K562 (cell line): ENCODE measurements around the gene MTA2. TPM values are rescaled to one million over a fixed set of nuclear protein-coding genes. Genes with fewer than 3 reads are reported as not detected.

Experiments used
- EGR1 ChIP-seq: fragments of 450-650 bp; conservative IDR thresholded peaks from 2 replicates; pipeline ENCODE4 v1.6.1; 2017; ENCODE audit warnings: mild to moderate bottlenecking
- ELF1 ChIP-seq: fragments of 200-800 bp; sonication (Bioruptor generic); IDR thresholded peaks from 2 replicates; pipeline ENCODE4 v1.6.1; 2016; ENCODE audit warnings: missing genetic modification characterization, missing compliant biosample characterization
- FOS ChIP-seq: IDR thresholded peaks from 3 replicates; pipeline ENCODE4 v1.6.1; 2011; ENCODE audit not compliant: insufficient read length; ENCODE audit errors: extremely low read depth
- FOXA3 ChIP-seq, 2 experiments: fragments of 450-650 bp in 1 of 2; sonication (generic) in 1 of 2; formaldehyde crosslinking; IDR thresholded peaks in 1 of 2; conservative IDR thresholded peaks in 1 of 2; 2 replicates each; pipeline versions ENCODE4 v1.4.0 to v1.8.0; 2020 to 2022; ENCODE audit warnings: mild to moderate bottlenecking in 2 of 2, missing genetic modification reagents in 1 of 2
- HNRNPK ChIP-seq: fragments of 200-400 bp; formaldehyde crosslinking; IDR thresholded peaks from one replicate; pipeline ENCODE4 v1.6.1; 2018; ENCODE audit warnings: mild to moderate bottlenecking, low read depth, low read length; ENCODE audit not compliant: poor library complexity, severe bottlenecking
- HNRNPL ChIP-seq: fragments of 200-400 bp; formaldehyde crosslinking; IDR thresholded peaks from 2 replicates; pipeline ENCODE4 v1.6.1; 2017; ENCODE audit warnings: low read depth, mild to moderate bottlenecking, low read length
- KLF6 ChIP-seq: fragments of 250-450 bp; sonication (Bioruptor Pico); IDR thresholded peaks from 2 replicates; pipeline ENCODE4 v1.4.0; 2020; ENCODE audit warnings: mild to moderate bottlenecking, moderate library complexity, borderline replicate concordance
- NCOA1 ChIP-seq: fragments of 450-650 bp; IDR thresholded peaks from 2 replicates; pipeline ENCODE4 v1.6.1; 2016; ENCODE audit warnings: low read depth
- SP1 ChIP-seq: sonication (generic); formaldehyde crosslinking; IDR thresholded peaks from 2 replicates; pipeline ENCODE4 v1.8.1; 2022; ENCODE audit warnings: mild to moderate bottlenecking, missing genetic modification reagents
- TAF7 ChIP-seq: fragments of 450-650 bp; IDR thresholded peaks from 2 replicates; pipeline ENCODE4 v1.6.1; 2016; ENCODE audit warnings: missing genetic modification characterization, missing compliant biosample characterization
- U2AF1 ChIP-seq: fragments of 200-400 bp; formaldehyde crosslinking; optimal IDR thresholded peaks from 2 replicates; pipeline ENCODE3; 2017; ENCODE audit warnings: mild to moderate bottlenecking, low read depth, low read length, moderate library complexity
- ZKSCAN8 ChIP-seq: fragments of 200-800 bp; sonication (Bioruptor generic); IDR thresholded peaks from 2 replicates; pipeline ENCODE4 v1.6.1; 2016; ENCODE audit warnings: missing genetic modification characterization, missing compliant biosample characterization
- ZNF316 ChIP-seq: fragments of 450-650 bp; IDR thresholded peaks from 2 replicates; pipeline ENCODE4 v1.6.1; 2016
- polyA plus RNA-seq, 8 experiments: library from polyadenylated mRNA; depleted of rRNA in 4 of 8; stranded (reverse) in 5 of 8; unstranded in 3 of 8; fragments of >200 nt; fragmentation: Nextera tagmentation in 2 of 8; fragmentation: Illumina TruSeq in 1 of 8; extraction: Ambion mirVana in 2 of 8; extraction: Trizol in 1 of 8; gene quantifications; 2 replicates each; pipeline versions ENCODE4 v1.2.1 to v1.2.3, GENCODE V29; 2011 to 2014; ENCODE audit warnings: inconsistent platforms in 1 of 8, missing spikeins in 1 of 8
- total RNA-seq, 7 experiments: library from RNA; depleted of rRNA in 6 of 7; stranded (reverse); fragments of >200 nt in 6 of 7; fragmentation: Illumina TruSeq in 2 of 7; extraction: Trizol in 2 of 7; gene quantifications; 2 replicates each; pipeline versions ENCODE4 v1.2.1 to v1.2.3, GENCODE V29; 2011 to 2021; ENCODE audit warnings: low replicate concordance in 1 of 7
- TF ChIP-seq, protein P1 (sequence below): fragments of 450-650 bp; formaldehyde crosslinking; IDR thresholded peaks from 2 replicates; pipeline ENCODE4 v1.4.0; 2022; ENCODE audit warnings: mild to moderate bottlenecking, moderate library complexity
- TF ChIP-seq, protein P2 (sequence below): sonication (generic); formaldehyde crosslinking; IDR thresholded peaks from 2 replicates; pipeline ENCODE4 v1.8.0; 2022; ENCODE audit warnings: missing genetic modification reagents, mild to moderate bottlenecking, borderline replicate concordance
- TF ChIP-seq, protein P3 (sequence below): conservative IDR thresholded peaks from 2 replicates; pipeline ENCODE4 v1.6.1; 2011; ENCODE audit warnings: low read depth, mild to moderate bottlenecking, low read length; ENCODE audit not compliant: control insufficient read depth
- TF ChIP-seq, protein P4 (sequence below): fragments of 250-450 bp; sonication (Bioruptor Pico); IDR thresholded peaks from 2 replicates; pipeline ENCODE4 v1.8.0; 2022; ENCODE audit warnings: inconsistent platforms, mild to moderate bottlenecking, moderate library complexity, borderline replicate concordance

MTA2 gene
- total and polyA plus RNA-seq, 9 of the 15 experiments (the other 6 are each of a cell fraction or from before 2014, with no cell fraction given), result 6.2 to 220 (median 172) TPM

DNA sequence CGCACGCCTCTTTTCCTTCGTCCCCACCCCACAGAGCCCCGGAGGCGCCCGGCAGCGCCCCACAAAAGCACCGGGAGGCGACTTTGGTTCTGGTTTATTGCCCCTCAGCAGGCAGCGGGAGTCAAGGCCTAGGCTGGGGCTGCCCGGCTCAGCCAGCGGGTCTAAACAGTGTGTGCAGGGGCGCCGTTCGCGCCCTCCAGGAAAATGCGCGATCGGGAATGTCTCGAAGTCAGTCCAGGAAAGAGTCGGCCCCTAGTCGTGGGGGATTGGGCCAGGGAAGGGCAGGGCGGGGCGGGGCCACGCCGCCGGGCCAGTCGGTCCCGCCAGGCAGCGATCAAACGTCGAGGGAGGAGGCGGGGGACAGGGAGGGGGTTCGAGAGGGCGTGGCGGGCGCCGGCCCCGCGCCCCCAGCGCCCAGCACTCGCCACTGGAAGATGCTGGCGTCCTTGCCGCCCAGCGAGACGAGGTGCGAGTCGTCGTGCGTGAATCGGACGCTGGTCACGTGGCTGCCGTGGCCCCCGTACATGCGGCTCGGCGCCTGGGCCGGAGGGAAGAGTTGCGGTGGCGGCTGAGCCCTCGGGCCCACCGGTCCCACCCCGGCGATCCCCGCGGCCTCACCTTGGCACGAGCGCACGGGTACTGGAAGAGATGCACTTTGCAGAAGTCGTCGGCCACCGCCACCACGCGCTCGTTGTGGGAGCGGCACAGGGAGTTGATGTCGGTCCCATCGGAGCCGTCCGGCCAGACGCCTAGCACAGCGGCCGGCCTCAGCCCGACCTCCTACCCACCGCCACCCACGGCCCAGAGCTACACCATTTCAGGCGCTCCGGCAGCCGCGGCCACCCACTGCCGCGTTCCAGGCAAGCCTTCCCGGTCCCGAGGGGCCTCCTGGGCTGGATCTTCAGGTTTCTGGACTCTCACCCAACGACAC, 741 bp upstream of the MTA2 start (continued):
- TF ChIP-seq, protein P1, sequence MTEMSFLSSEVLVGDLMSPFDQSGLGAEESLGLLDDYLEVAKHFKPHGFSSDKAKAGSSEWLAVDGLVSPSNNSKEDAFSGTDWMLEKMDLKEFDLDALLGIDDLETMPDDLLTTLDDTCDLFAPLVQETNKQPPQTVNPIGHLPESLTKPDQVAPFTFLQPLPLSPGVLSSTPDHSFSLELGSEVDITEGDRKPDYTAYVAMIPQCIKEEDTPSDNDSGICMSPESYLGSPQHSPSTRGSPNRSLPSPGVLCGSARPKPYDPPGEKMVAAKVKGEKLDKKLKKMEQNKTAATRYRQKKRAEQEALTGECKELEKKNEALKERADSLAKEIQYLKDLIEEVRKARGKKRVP (CRISPR knock-in tag), result 0 out of 2 replicates have a peak, but pooled peaks have one; percentile 36
- TF ChIP-seq EGR1, result peak; percentile 35
- TF ChIP-seq ZNF316, result no peak
- TF ChIP-seq HNRNPL, result peak; percentile 56; the same call in 1 of the 2 replicates
- no peak for TF ChIP-seq TAF7 (tag)
- TF ChIP-seq FOS, result no peak
- 0 out of 2 replicates have a peak, but pooled peaks have one; percentile 4 for TF ChIP-seq SP1 (CRISPR knock-in tag)
- TF ChIP-seq NCOA1, result no peak; the same call in 1 of the 2 replicates
- TF ChIP-seq, protein P2, sequence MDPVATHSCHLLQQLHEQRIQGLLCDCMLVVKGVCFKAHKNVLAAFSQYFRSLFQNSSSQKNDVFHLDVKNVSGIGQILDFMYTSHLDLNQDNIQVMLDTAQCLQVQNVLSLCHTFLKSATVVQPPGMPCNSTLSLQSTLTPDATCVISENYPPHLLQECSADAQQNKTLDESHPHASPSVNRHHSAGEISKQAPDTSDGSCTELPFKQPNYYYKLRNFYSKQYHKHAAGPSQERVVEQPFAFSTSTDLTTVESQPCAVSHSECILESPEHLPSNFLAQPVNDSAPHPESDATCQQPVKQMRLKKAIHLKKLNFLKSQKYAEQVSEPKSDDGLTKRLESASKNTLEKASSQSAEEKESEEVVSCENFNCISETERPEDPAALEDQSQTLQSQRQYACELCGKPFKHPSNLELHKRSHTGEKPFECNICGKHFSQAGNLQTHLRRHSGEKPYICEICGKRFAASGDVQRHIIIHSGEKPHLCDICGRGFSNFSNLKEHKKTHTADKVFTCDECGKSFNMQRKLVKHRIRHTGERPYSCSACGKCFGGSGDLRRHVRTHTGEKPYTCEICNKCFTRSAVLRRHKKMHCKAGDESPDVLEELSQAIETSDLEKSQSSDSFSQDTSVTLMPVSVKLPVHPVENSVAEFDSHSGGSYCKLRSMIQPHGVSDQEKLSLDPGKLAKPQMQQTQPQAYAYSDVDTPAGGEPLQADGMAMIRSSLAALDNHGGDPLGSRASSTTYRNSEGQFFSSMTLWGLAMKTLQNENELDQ (CRISPR knock-in tag), result no peak
- 0 out of 2 replicates have a peak, but pooled peaks have one; percentile 48 for TF ChIP-seq KLF6 (CRISPR knock-in tag)
- TF ChIP-seq ZKSCAN8 (CRISPR knock-in tag), result no peak
- no peak for TF ChIP-seq U2AF1
- TF ChIP-seq FOXA3 (CRISPR knock-in tag; conservative IDR thresholded peaks at IDR 0.05 in 1 of 2, IDR thresholded peaks at IDR 0.05 in 1 of 2), result no peak
- TF ChIP-seq, protein P3, sequence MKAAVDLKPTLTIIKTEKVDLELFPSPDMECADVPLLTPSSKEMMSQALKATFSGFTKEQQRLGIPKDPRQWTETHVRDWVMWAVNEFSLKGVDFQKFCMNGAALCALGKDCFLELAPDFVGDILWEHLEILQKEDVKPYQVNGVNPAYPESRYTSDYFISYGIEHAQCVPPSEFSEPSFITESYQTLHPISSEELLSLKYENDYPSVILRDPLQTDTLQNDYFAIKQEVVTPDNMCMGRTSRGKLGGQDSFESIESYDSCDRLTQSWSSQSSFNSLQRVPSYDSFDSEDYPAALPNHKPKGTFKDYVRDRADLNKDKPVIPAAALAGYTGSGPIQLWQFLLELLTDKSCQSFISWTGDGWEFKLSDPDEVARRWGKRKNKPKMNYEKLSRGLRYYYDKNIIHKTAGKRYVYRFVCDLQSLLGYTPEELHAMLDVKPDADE, result no peak
- peak; percentile 69 for TF ChIP-seq HNRNPK
- TF ChIP-seq, protein P4, sequence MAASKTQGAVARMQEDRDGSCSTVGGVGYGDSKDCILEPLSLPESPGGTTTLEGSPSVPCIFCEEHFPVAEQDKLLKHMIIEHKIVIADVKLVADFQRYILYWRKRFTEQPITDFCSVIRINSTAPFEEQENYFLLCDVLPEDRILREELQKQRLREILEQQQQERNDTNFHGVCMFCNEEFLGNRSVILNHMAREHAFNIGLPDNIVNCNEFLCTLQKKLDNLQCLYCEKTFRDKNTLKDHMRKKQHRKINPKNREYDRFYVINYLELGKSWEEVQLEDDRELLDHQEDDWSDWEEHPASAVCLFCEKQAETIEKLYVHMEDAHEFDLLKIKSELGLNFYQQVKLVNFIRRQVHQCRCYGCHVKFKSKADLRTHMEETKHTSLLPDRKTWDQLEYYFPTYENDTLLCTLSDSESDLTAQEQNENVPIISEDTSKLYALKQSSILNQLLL (CRISPR knock-in tag), result no peak
- TF ChIP-seq ELF1 (tag), result no peak
